ENCODE data around the gene SOX1.

Gene SOX1

DNA sequence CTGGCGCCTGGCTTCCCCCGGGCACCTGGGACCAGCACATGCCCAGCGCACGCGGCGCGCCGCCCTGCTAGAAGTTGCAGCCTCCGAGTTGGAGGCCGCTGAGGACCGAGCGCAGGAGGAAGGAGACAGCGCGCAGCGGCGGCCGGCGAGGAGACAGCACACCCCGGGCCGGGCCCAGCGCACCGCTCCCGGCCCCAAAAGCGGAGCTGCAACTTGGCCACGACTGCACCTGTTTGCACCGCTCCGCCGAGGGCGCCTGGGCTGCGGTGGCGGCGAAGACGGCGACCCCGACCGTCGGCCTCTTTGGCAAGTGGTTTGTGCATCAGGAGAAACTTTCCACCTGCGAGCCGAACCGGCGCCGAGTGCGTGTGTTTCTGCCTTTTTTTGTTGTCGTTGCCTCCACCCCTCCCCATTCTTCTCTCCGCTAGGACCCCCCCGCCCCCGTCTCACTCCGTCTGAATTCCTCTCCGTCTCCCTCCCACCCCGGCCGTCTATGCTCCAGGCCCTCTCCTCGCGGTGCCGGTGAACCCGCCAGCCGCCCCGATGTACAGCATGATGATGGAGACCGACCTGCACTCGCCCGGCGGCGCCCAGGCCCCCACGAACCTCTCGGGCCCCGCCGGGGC, at the start of gene SOX1:
SOX1 (plus strand) TSS at position 34 of the 626 bp plus-strand sequence; CDS start at position 544, 510 bp downstream.
- no peak for FAIRE-seq

GRCh38 chr13:112024577-112024976, 42.4 kb upstream of the SOX1 start:
- FAIRE-seq = no peak

DNA sequence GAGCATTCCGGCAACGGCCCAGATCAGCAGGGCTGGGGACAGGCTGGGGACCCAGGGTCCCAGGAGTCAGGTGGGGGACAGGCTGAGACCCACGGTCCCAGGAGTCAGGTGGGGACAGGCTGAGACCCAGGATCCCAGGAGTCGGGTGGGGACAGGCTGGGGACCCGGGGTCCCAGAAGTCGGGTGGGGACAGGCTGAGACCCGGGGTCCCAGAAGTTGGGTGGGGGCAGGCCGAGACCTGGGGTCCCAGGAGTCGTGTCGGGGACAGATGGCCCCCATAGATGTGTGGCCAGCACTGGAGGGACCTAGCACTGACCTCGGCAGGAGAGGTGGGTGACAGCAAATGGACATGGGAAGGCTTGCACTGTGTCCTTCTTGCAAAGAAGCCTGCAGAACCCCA, 39.7 kb upstream of the SOX1 start:
- FAIRE-seq = no peak

GRCh38 chr13:112028481-112028880, 38.5 kb upstream of the SOX1 start:
- FAIRE-seq = no peak

- FAIRE-seq = no peak
Measured at GRCh38 chr13:112029143-112029542, 37.8 kb upstream of the SOX1 start.

DNA sequence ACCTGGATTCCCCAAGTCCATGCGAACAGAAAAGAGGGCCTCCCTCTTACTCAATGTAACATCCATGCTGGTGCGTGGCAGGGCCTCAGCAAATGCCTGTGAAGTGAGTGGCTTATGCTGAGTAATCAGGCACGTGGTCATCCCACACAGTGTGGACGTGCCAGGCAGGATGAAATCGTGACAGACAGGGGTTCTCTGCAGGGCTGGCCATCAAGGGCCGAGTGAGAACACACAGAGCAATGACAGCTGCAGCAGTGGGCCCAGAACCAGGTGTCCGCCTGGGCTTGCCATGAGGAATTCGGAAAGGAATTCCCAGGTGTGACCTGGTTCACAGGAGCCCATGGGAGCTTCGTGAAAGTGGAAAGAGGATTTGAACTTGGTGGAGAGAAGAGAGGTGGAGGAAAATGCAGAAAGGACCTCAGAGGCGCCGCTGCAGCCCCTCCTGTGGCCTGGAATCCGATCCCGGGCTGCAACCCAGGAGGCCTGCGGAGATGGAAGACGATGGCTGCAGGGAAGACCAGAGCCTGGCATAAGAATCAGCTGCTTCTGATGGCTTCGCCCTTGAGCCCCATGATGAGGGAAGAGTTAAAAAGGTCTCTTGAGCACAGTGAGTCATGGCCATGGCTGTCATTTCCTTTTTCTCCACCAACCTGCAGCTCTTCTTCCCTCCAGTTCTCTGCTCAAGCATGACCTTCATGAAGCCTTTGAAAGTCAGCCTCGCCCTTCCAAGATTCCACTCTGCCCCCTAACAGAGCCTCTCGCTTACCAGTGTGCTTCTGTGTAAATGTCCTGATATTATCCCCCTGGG, 34.6 kb upstream of the SOX1 start:
- no peak for FAIRE-seq

- FAIRE-seq = no peak
Measured at GRCh38 chr13:112034231-112034630, 32.7 kb upstream of the SOX1 start.

DNA sequence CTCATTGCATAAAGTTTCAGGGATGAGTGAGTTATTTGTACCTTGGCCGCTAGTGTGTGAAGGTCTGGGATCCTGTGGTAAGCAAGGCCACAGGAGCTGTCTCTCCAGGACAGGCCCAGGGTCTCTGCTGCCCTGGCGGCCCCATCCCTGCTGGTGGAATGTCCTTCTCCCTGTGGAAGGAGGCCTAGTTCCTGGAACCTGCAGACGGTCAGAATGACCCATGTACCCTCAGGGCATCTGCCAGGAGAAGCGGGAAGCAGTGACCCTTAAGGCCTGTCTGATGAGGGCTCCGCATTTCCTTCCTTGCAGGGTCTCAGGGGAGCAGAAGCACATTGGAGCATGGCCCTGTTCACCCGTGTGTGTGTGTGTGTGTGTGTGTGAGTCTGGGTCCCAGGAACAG, 32.1 kb upstream of the SOX1 start:
- no peak for FAIRE-seq

- FAIRE-seq = no peak
Measured at GRCh38 chr13:112042496-112042895, 24.5 kb upstream of the SOX1 start.

GRCh38 chr13:112052213-112052612, 14.7 kb upstream of the SOX1 start:
- no peak for FAIRE-seq

- FAIRE-seq = no peak
Measured at GRCh38 chr13:112053167-112053743, 13.7 kb upstream of the SOX1 start.

- no peak for FAIRE-seq
Measured at GRCh38 chr13:112053744-112054615, 13.0 kb upstream of the SOX1 start.

GRCh38 chr13:112054616-112055015, 12.3 kb upstream of the SOX1 start:
- FAIRE-seq = no peak

DNA sequence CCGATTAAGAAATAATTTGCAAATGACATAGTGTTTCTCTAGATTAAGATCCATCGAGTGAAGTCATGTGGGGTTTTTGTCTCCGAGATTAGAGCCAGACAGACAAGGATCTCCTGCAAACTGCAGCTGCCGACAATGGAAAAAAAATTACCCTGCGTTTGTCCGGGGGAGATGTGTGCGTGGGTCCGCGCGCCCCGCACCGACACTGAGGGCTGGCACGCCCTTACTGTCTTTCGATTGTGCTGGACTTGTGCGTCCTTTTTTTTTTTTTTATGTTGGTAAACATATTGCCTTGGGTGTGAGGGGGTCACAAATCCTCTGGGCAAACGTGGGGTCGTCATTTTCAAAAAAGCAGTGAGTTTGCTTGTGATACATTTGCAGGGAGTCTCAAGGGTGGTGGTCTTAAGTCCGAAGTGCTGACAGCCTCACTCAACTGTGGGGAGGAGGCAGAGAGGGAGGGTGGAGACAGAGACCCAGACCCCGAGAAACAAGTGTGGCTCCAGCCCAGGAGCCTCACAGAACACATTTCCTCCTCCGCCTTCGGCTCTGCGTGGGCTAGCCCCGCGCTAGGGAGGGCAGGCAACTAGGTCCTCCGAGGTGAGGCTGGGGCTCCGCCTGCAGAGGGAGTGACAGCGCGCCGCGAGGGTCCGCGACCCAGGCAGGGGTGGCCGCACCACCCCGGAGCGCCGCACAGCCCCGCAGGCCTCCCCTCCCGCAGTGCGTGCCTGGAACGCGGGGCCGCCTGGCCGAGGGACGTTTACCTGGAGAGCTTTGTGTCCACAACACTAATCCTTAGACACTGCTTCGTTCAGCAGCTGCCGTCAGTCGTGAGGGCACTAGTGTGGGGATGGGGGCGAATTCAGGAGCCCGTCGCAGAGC, 11.7 kb upstream of the SOX1 start:
- no peak for FAIRE-seq

DNA sequence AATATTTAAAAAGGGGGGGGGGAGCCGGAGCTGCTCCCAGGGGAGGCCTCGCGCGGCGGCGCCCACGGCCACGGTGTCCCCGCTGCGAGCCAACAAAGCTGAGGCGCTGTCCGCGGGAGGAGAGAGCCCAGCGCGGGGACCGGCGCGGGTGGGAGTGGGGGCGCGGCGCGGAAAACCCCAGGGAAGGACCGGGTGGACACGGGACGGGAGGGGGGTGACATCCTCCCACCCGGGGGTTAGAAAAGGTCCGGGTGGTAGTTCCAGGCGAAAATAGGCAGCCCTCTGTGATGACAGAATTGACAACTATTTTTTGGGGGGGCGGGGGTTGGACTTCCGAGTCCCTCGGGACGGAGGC, 11.1 kb upstream of the SOX1 start:
- FAIRE-seq = no peak

DNA sequence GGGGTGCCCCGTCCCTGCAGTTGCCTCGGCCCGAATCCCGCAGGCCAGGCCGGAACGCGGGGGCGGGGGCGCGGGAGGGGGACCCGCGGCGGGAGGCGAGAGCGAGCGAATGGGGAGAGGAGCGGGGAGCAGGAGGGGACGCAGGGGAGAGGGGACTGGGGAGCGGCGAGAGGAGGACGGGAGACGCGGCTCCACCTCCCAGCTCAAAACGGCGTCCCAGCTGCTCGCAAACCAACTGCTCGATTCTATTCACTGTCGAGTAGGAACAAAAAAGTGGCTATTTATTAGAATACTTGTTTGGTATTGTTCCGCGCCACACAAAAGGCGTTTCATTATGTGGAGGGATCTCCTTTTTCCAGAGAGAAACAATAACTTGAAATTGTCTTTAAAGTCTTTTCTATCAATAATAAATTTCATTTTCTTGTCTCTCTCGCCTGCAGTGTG, 10.6 kb upstream of the SOX1 start:
- no peak for FAIRE-seq

GRCh38 chr13:112056739-112057438, 10.1 kb upstream of the SOX1 start:
- no peak for FAIRE-seq

- FAIRE-seq = no peak
Measured at GRCh38 chr13:112057439-112057735, 9.6 kb upstream of the SOX1 start.

DNA sequence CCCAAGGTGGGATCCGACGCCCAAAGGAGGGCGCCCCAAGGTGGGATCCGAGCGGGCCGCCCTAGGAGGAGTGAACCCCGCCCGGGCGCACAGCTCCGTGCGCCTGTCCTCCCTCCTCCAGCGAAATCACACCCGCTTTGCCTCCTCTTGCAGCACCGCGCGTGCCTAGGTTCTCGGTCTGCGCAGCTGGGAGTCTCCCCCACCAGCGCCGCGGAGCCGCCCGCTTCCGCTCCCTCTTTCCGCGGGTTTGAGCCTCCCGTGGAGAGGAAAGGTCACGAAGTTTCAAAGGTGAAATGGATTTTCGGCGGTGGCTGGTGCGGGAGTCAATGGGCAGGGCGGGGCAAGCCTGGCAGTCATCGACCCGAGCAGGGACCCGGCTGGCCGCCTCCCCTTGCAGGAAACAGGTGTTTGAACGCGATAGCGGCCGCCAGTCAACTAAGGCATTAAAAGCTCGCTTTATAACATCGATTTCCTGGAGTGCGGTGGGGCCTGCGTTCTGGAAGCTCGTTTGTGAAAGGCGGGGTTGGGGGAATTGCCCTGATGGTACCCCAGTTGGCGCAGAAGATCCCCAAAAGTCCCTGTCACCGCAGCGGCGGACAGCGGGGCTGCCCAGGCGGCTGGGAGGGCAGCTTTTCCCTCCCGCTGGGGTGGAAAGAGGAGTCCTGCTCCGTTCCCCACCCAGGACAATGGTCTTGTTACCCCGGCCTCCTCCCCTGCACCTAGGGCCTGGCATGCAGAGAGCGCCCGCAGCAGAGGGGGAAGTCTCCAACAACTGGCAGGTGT, 9.0 kb upstream of the SOX1 start:
- no peak for FAIRE-seq

- FAIRE-seq = no peak
Measured at GRCh38 chr13:112058519-112058873, 8.5 kb upstream of the SOX1 start.

- no peak for FAIRE-seq
Measured at GRCh38 chr13:112058941-112059340, 8.0 kb upstream of the SOX1 start.

All from A204.1 (cell line).